GM23338 (cell line): ENCODE data around the gene DDX18.

ENCODE experiments used
- CREB1 ChIP-seq: fragments of 250-450 bp; sonication (Bioruptor Pico); IDR thresholded peaks from 2 replicates; pipeline ENCODE4 v1.5.0; 2020; ENCODE audit warnings: low read depth, mild to moderate bottlenecking, moderate library complexity
- EZH2 ChIP-seq: fragments of 200-600 bp; sonication (generic); IDR thresholded peaks from one replicate; pipeline ENCODE4 v1.8.0; 2017; ENCODE audit warnings: antibody characterized with exemption, mild to moderate bottlenecking, low read depth; ENCODE audit not compliant: unreplicated experiment
- EZH2phosphoT487 ChIP-seq: fragments of 200-600 bp; sonication (generic); IDR thresholded peaks from one replicate; pipeline ENCODE4 v1.8.1; 2018; ENCODE audit warnings: antibody characterized with exemption; ENCODE audit not compliant: unreplicated experiment
- JUNB ChIP-seq: IDR thresholded peaks from one replicate; pipeline ENCODE4 v1.6.1; 2016; ENCODE audit warnings: antibody characterized with exemption; ENCODE audit not compliant: unreplicated experiment
- NANOG ChIP-seq: IDR thresholded peaks from 2 replicates; pipeline ENCODE4 v1.6.1; 2016; ENCODE audit warnings: antibody characterized with exemption, borderline replicate concordance
- POLR2AphosphoS5 ChIP-seq: IDR thresholded peaks from 2 replicates; pipeline ENCODE4 v1.6.1; 2016; ENCODE audit warnings: antibody characterized with exemption, low read depth
- STAT1 ChIP-seq: IDR thresholded peaks from one replicate; pipeline ENCODE4 v1.6.1; 2016; ENCODE audit warnings: antibody characterized with exemption; ENCODE audit not compliant: unreplicated experiment
- ZNF114 ChIP-seq: fragments of 250-450 bp; sonication (Bioruptor Pico); IDR thresholded peaks from 2 replicates; pipeline ENCODE4 v1.5.0; 2020; ENCODE audit warnings: mild to moderate bottlenecking, moderate library complexity
- ZNF331 ChIP-seq: fragments of 250-450 bp; sonication (Bioruptor Pico); IDR thresholded peaks from 2 replicates; pipeline ENCODE4 v1.5.0; 2020; ENCODE audit warnings: low read depth, mild to moderate bottlenecking, moderate library complexity
- TF ChIP-seq, protein P1 (sequence below), 2 experiments: fragments of 200-600 bp in 1 of 2; sonication (generic) in 1 of 2; conservative IDR thresholded peaks; 2 replicates each; pipeline versions ENCODE4 v1.5.1 to v1.6.1; 2016 to 2017; ENCODE audit warnings: antibody characterized with exemption in 2 of 2, low read depth in 2 of 2, mild to moderate bottlenecking in 2 of 2, moderate library complexity in 1 of 2
- TF ChIP-seq, protein P2 (sequence below): IDR thresholded peaks from one replicate; pipeline ENCODE4 v1.6.1; 2018; ENCODE audit warnings: antibody characterized with exemption; ENCODE audit not compliant: unreplicated experiment
- TF ChIP-seq, protein P3 (sequence below): IDR thresholded peaks from 2 replicates; pipeline ENCODE4 v1.6.1; 2016; ENCODE audit warnings: antibody characterized with exemption
- TF ChIP-seq, protein P4 (sequence below): fragments of 250-450 bp; sonication (Bioruptor Pico); IDR thresholded peaks from 2 replicates; pipeline ENCODE4 v1.5.0; 2020; ENCODE audit warnings: mild to moderate bottlenecking, moderate library complexity

DNA sequence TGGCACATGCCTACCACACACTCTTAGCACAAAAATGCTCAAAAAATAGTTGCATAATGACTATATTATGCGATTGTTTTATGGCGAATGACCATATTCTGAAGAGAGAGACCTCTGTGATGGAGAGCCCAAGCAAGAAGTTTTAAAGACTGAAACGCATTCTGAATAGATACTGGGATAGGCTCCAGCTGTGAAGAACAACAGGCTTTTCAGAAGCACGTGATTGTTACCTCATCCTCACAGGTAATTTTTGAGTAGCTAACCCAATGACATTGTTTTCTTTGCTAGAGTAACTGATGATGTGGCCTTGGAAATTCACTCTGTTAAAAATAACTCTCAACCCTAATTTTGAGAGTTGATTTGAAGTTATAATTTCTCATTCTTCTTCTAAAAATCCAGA is 2.0 kb upstream of the DDX18 start:
- TF ChIP-seq, protein P1, sequence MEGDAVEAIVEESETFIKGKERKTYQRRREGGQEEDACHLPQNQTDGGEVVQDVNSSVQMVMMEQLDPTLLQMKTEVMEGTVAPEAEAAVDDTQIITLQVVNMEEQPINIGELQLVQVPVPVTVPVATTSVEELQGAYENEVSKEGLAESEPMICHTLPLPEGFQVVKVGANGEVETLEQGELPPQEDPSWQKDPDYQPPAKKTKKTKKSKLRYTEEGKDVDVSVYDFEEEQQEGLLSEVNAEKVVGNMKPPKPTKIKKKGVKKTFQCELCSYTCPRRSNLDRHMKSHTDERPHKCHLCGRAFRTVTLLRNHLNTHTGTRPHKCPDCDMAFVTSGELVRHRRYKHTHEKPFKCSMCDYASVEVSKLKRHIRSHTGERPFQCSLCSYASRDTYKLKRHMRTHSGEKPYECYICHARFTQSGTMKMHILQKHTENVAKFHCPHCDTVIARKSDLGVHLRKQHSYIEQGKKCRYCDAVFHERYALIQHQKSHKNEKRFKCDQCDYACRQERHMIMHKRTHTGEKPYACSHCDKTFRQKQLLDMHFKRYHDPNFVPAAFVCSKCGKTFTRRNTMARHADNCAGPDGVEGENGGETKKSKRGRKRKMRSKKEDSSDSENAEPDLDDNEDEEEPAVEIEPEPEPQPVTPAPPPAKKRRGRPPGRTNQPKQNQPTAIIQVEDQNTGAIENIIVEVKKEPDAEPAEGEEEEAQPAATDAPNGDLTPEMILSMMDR (conservative IDR thresholded peaks at IDR 0.05; ENCODE audit: low read depth in 2 of 2) = no peak
- TF ChIP-seq CREB1 (CRISPR knock-in tag) = no peak
- TF ChIP-seq EZH2 = no peak
- no peak for TF ChIP-seq POLR2AphosphoS5
- no peak for TF ChIP-seq JUNB
- no peak for TF ChIP-seq NANOG
- no peak for TF ChIP-seq ZNF331 (CRISPR knock-in tag)
- TF ChIP-seq ZNF114 (CRISPR knock-in tag) = no peak
- TF ChIP-seq EZH2phosphoT487 = no peak
- TF ChIP-seq, protein P2, sequence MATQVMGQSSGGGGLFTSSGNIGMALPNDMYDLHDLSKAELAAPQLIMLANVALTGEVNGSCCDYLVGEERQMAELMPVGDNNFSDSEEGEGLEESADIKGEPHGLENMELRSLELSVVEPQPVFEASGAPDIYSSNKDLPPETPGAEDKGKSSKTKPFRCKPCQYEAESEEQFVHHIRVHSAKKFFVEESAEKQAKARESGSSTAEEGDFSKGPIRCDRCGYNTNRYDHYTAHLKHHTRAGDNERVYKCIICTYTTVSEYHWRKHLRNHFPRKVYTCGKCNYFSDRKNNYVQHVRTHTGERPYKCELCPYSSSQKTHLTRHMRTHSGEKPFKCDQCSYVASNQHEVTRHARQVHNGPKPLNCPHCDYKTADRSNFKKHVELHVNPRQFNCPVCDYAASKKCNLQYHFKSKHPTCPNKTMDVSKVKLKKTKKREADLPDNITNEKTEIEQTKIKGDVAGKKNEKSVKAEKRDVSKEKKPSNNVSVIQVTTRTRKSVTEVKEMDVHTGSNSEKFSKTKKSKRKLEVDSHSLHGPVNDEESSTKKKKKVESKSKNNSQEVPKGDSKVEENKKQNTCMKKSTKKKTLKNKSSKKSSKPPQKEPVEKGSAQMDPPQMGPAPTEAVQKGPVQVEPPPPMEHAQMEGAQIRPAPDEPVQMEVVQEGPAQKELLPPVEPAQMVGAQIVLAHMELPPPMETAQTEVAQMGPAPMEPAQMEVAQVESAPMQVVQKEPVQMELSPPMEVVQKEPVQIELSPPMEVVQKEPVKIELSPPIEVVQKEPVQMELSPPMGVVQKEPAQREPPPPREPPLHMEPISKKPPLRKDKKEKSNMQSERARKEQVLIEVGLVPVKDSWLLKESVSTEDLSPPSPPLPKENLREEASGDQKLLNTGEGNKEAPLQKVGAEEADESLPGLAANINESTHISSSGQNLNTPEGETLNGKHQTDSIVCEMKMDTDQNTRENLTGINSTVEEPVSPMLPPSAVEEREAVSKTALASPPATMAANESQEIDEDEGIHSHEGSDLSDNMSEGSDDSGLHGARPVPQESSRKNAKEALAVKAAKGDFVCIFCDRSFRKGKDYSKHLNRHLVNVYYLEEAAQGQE = no peak
- no peak for TF ChIP-seq STAT1
- TF ChIP-seq, protein P3, sequence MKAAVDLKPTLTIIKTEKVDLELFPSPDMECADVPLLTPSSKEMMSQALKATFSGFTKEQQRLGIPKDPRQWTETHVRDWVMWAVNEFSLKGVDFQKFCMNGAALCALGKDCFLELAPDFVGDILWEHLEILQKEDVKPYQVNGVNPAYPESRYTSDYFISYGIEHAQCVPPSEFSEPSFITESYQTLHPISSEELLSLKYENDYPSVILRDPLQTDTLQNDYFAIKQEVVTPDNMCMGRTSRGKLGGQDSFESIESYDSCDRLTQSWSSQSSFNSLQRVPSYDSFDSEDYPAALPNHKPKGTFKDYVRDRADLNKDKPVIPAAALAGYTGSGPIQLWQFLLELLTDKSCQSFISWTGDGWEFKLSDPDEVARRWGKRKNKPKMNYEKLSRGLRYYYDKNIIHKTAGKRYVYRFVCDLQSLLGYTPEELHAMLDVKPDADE = no peak
- TF ChIP-seq, protein P4, sequence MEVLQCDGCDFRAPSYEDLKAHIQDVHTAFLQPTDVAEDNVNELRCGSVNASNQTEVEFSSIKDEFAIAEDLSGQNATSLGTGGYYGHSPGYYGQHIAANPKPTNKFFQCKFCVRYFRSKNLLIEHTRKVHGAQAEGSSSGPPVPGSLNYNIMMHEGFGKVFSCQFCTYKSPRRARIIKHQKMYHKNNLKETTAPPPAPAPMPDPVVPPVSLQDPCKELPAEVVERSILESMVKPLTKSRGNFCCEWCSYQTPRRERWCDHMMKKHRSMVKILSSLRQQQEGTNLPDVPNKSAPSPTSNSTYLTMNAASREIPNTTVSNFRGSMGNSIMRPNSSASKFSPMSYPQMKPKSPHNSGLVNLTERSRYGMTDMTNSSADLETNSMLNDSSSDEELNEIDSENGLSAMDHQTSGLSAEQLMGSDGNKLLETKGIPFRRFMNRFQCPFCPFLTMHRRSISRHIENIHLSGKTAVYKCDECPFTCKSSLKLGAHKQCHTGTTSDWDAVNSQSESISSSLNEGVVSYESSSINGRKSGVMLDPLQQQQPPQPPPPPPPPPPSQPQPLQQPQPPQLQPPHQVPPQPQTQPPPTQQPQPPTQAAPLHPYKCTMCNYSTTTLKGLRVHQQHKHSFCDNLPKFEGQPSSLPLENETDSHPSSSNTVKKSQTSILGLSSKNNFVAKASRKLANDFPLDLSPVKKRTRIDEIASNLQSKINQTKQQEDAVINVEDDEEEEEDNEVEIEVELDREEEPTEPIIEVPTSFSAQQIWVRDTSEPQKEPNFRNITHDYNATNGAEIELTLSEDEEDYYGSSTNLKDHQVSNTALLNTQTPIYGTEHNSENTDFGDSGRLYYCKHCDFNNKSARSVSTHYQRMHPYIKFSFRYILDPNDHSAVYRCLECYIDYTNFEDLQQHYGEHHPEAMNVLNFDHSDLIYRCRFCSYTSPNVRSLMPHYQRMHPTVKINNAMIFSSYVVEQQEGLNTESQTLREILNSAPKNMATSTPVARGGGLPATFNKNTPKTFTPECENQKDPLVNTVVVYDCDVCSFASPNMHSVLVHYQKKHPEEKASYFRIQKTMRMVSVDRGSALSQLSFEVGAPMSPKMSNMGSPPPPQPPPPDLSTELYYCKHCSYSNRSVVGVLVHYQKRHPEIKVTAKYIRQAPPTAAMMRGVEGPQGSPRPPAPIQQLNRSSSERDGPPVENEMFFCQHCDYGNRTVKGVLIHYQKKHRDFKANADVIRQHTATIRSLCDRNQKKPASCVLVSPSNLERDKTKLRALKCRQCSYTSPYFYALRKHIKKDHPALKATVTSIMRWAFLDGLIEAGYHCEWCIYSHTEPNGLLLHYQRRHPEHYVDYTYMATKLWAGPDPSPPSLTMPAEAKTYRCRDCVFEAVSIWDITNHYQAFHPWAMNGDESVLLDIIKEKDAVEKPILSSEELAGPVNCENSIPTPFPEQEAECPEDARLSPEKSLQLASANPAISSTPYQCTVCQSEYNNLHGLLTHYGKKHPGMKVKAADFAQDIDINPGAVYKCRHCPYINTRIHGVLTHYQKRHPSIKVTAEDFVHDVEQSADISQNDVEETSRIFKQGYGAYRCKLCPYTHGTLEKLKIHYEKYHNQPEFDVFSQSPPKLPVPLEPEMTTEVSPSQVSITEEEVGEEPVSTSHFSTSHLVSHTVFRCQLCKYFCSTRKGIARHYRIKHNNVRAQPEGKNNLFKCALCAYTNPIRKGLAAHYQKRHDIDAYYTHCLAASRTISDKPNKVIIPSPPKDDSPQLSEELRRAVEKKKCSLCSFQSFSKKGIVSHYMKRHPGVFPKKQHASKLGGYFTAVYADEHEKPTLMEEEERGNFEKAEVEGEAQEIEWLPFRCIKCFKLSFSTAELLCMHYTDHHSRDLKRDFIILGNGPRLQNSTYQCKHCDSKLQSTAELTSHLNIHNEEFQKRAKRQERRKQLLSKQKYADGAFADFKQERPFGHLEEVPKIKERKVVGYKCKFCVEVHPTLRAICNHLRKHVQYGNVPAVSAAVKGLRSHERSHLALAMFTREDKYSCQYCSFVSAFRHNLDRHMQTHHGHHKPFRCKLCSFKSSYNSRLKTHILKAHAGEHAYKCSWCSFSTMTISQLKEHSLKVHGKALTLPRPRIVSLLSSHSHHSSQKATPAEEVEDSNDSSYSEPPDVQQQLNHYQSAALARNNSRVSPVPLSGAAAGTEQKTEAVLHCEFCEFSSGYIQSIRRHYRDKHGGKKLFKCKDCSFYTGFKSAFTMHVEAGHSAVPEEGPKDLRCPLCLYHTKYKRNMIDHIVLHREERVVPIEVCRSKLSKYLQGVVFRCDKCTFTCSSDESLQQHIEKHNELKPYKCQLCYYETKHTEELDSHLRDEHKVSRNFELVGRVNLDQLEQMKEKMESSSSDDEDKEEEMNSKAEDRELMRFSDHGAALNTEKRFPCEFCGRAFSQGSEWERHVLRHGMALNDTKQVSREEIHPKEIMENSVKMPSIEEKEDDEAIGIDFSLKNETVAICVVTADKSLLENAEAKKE (CRISPR knock-in tag) = no peak
